ENCODE measurements around the gene GLYAT.
"Not testable (repeated sequence)": the region's sequence is repeated elsewhere in the genome, so short reads cannot be mapped to it uniquely, and the experiment has no call there.

GLYAT gene

GRCh38 chr11:58744988-58745704 lies 13.4 kb upstream of the GLYAT start:
- no peak for DNase-seq (ENCODE audit: extremely low read depth in 1 of 2, low read depth in 1 of 2)

- DNase-seq (ENCODE audit: extremely low read depth in 1 of 2, low read depth in 1 of 2) = no peak
Measured at GRCh38 chr11:58742981-58743880, 11.5 kb upstream of the GLYAT start.

- no peak for DNase-seq (ENCODE audit: extremely low read depth in 1 of 2, low read depth in 1 of 2)
Measured at GRCh38 chr11:58742140-58742539, 10.4 kb upstream of the GLYAT start.

GRCh38 chr11:58741127-58741526 lies 9.4 kb upstream of the GLYAT start:
- DNase-seq (ENCODE audit: extremely low read depth in 1 of 2, low read depth in 1 of 2) = no peak

- DNase-seq (ENCODE audit: extremely low read depth in 1 of 2, low read depth in 1 of 2) = no peak
Measured at GRCh38 chr11:58740447-58740846, 8.7 kb upstream of the GLYAT start.

GRCh38 chr11:58739725-58740430 lies 8.1 kb upstream of the GLYAT start:
- no peak for DNase-seq (ENCODE audit: extremely low read depth in 1 of 2, low read depth in 1 of 2)

GRCh38 chr11:58734681-58735490 lies 3.1 kb upstream of the GLYAT start:
- no peak for DNase-seq (ENCODE audit: extremely low read depth in 1 of 2, low read depth in 1 of 2)

- no peak for DNase-seq (ENCODE audit: extremely low read depth in 1 of 2, low read depth in 1 of 2)
Measured at GRCh38 chr11:58730507-58731089, 1.1 kb downstream of the GLYAT start.

GRCh38 chr11:58727415-58727797 lies 4.3 kb downstream of the GLYAT start:
- DNase-seq (ENCODE audit: extremely low read depth in 1 of 2, low read depth in 1 of 2) = no peak

- DNase-seq (ENCODE audit: extremely low read depth in 1 of 2, low read depth in 1 of 2) = no peak
Measured at GRCh38 chr11:58726737-58727414, 4.9 kb downstream of the GLYAT start.

- no peak for DNase-seq (ENCODE audit: extremely low read depth in 1 of 2, low read depth in 1 of 2)
Measured at GRCh38 chr11:58719406-58720117, 12.2 kb downstream of the GLYAT start.

- DNase-seq (ENCODE audit: extremely low read depth in 1 of 2, low read depth in 1 of 2) = no peak
Measured at GRCh38 chr11:58712531-58712930, 19.2 kb downstream of the GLYAT start.

- no peak for DNase-seq (ENCODE audit: extremely low read depth in 1 of 2, low read depth in 1 of 2)
Measured at GRCh38 chr11:58711832-58712231, 19.9 kb downstream of the GLYAT start.

GRCh38 chr11:58707767-58708166 lies 24.0 kb downstream of the GLYAT start:
- no peak for DNase-seq (ENCODE audit: extremely low read depth in 1 of 2, low read depth in 1 of 2)

- DNase-seq (ENCODE audit: extremely low read depth in 1 of 2, low read depth in 1 of 2) = not testable (repeated sequence)
Measured at GRCh38 chr11:58696825-58697224, 34.9 kb downstream of the GLYAT start.

GRCh38 chr11:58693026-58693425 lies 38.7 kb downstream of the GLYAT start:
- no peak for DNase-seq (ENCODE audit: extremely low read depth in 1 of 2, low read depth in 1 of 2)

GRCh38 chr11:58691675-58692074 lies 40.1 kb downstream of the GLYAT start:
- no peak for DNase-seq (ENCODE audit: extremely low read depth in 1 of 2, low read depth in 1 of 2)

GRCh38 chr11:58688789-58689503 lies 42.8 kb downstream of the GLYAT start:
- DNase-seq (ENCODE audit: extremely low read depth in 1 of 2, low read depth in 1 of 2) = no peak

Data from stimulated activated CD8-positive, alpha-beta memory T cell treated with anti-CD3 and anti-CD28 coated beads, Interleukin-7, amount 100 ng/mL, for 48 hours (primary cell).